GM12878 (cell line): Measurements from ENCODE around the gene ERVW-1. TPM values are rescaled to one million over a fixed set of nuclear protein-coding genes. Genes with fewer than 3 reads are reported as not detected.

Experiments used
- BCL3 ChIP-seq: IDR thresholded peaks from 2 replicates; pipeline ENCODE4 v1.6.1; 2011; ENCODE audit warnings: borderline replicate concordance, low read depth, mild to moderate bottlenecking, moderate library complexity, low read length; ENCODE audit not compliant: insufficient read depth, poor library complexity, severe bottlenecking
- BCLAF1 ChIP-seq: fragments of 450-650 bp; IDR thresholded peaks from 2 replicates; pipeline ENCODE4 v1.6.1; 2017; ENCODE audit warnings: antibody characterized with exemption, mild to moderate bottlenecking, moderate library complexity
- JUND ChIP-seq: IDR thresholded peaks from 2 replicates; pipeline ENCODE4 v1.6.1; 2012; ENCODE audit warnings: low read depth, mild to moderate bottlenecking, low read length, improper control_type of control experiment, moderate library complexity
- RCOR1 ChIP-seq: conservative IDR thresholded peaks from 2 replicates; pipeline ENCODE4 v1.6.1; 2012; ENCODE audit warnings: low read depth, low read length, improper control_type of control experiment
- REST ChIP-seq: IDR thresholded peaks from 2 replicates; pipeline ENCODE4 v1.6.1; 2012; ENCODE audit warnings: mild to moderate bottlenecking, low read depth, low read length
- SIX5 ChIP-seq: IDR thresholded peaks from 2 replicates; pipeline ENCODE4 v1.6.1; 2011; ENCODE audit warnings: mild to moderate bottlenecking, low read depth, low read length, moderate library complexity; ENCODE audit not compliant: severe bottlenecking
- SREBF2 ChIP-seq: IDR thresholded peaks from 2 replicates; pipeline ENCODE4 v1.6.1; 2012; ENCODE audit warnings: mild to moderate bottlenecking, low read length
- polyA plus RNA-seq, 11 experiments: library from polyadenylated mRNA; depleted of rRNA in 4 of 11; unstranded in 6 of 11; stranded (reverse) in 5 of 11; fragments of >200 nt; fragmentation: Nextera tagmentation in 4 of 11; fragmentation: Illumina TruSeq in 1 of 11; extraction: Ambion mirVana in 4 of 11; extraction: Trizol in 1 of 11; gene quantifications; 1 replicate in 1 of 11; 2 replicates in 10 of 11; pipeline versions ENCODE4 v1.2.1 to v1.2.3, GENCODE V29; 2011 to 2016; ENCODE audit warnings: inconsistent platforms in 2 of 11, missing spikeins in 2 of 11, low read depth in 1 of 11
- total RNA-seq, 4 experiments: library from RNA; depleted of rRNA in 3 of 4; stranded (reverse); fragments of >200 nt in 3 of 4; fragmentation: Illumina TruSeq in 1 of 4; extraction: Trizol in 1 of 4; gene quantifications; 2 replicates each; pipeline versions ENCODE4 v1.2.1 to v1.2.3, GENCODE V29; 2013 to 2021

Gene ERVW-1
- total and polyA plus RNA-seq, 10 of the 15 experiments (the other 5 are each of a cell fraction or from before 2014, with no cell fraction given): 0.05 TPM; not detected in 9

GRCh38 chr7:92425311-92425947, 52.3 kb downstream of the ERVW-1 start (continued):
- TF ChIP-seq BCLAF1: no peak
- TF ChIP-seq RCOR1: no peak
- TF ChIP-seq SREBF2: no peak
- TF ChIP-seq REST: no peak
- no peak for TF ChIP-seq JUND
- no peak for TF ChIP-seq BCL3
- no peak for TF ChIP-seq SIX5
